HL-60 (cell line): ENCODE results near the gene OR7C1.

Experiments
- POLR2AphosphoS5 ChIP-seq: IDR thresholded peaks from 2 replicates; pipeline ENCODE4 v1.6.1; 2012; ENCODE audit warnings: low read depth
- TF ChIP-seq, protein P1 (sequence below): IDR thresholded peaks from one replicate; pipeline ENCODE4 v1.5.1; 2011; ENCODE audit warnings: low read length, control low read depth, inconsistent platforms; ENCODE audit not compliant: insufficient read depth

DNA sequence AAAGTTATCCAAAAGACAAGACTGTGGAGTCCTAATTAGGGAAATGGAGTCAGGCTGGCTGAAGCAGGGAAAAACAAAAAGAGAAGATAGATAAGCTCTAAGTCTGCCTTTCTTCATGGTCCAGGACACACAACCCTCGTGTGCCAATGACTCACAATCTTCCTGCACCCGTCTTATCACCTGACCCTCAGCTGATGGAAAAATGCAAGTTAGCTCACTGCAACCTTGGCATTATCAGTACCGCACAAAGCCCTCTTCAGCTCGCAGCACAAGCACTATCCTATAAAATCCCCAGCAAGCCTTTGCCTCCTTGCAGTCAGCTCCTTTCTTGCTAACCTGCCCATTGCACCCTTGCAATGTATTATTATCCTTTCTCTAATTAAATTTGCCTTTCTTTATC, 4.3 kb downstream of the OR7C1 start:
- TF ChIP-seq POLR2AphosphoS5 = no peak
- TF ChIP-seq, protein P1, sequence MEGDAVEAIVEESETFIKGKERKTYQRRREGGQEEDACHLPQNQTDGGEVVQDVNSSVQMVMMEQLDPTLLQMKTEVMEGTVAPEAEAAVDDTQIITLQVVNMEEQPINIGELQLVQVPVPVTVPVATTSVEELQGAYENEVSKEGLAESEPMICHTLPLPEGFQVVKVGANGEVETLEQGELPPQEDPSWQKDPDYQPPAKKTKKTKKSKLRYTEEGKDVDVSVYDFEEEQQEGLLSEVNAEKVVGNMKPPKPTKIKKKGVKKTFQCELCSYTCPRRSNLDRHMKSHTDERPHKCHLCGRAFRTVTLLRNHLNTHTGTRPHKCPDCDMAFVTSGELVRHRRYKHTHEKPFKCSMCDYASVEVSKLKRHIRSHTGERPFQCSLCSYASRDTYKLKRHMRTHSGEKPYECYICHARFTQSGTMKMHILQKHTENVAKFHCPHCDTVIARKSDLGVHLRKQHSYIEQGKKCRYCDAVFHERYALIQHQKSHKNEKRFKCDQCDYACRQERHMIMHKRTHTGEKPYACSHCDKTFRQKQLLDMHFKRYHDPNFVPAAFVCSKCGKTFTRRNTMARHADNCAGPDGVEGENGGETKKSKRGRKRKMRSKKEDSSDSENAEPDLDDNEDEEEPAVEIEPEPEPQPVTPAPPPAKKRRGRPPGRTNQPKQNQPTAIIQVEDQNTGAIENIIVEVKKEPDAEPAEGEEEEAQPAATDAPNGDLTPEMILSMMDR = no peak
